Hematopoietic multipotent progenitor cell treated with erythropoietin and hydrocortisone succinate and interleukin-3 and kit ligand, for 4 days (in vitro differentiated cells): Measurements from ENCODE around the gene CSF1R.

Experiments
- DNase-seq: peaks from one replicate; pipeline ENCODE4 v3.0.0-alpha.2; 2015

CSF1R gene

DNA sequence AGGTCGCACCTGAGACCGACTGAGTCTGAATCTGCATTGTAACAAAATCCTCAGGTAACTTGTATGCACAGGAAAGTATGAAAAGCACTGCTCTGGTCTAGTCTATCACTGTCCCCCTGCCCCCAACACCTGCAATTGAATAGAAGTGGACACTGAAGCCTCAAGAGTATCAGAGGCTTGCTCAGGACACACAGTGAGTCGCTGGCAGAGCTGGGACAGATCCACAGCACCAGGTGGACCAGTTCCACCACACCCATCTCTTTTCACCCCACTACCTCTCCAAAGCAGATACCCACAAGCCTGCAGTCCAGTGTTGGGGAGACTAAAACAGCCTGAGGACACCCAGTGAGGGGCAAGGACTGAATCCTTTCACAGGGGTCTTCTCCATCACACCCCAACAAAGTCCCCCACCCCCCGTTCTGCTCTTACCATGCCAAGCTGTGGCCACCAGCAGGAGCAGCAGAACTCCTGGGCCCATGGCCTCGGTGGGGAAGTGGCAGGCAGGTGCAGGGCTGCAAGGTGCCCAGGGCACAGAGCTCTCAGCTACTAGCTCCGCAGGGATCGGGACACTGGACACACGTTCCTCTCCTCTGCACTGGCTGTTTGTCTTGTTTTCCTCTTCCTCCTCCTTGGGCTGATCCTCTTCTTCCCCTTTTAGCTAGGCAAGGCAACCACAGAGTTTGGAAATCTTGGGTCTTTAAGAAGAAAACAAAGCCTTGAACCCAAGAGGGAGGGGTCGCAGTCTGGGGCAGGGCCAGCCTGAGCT is at the start of gene CSF1R:
CSF1R (minus strand) TSS at position 605 of the 766 bp plus-strand sequence; CDS start at position 478, 127 bp downstream.
- peak; percentile 45 for DNase-seq

DNA sequence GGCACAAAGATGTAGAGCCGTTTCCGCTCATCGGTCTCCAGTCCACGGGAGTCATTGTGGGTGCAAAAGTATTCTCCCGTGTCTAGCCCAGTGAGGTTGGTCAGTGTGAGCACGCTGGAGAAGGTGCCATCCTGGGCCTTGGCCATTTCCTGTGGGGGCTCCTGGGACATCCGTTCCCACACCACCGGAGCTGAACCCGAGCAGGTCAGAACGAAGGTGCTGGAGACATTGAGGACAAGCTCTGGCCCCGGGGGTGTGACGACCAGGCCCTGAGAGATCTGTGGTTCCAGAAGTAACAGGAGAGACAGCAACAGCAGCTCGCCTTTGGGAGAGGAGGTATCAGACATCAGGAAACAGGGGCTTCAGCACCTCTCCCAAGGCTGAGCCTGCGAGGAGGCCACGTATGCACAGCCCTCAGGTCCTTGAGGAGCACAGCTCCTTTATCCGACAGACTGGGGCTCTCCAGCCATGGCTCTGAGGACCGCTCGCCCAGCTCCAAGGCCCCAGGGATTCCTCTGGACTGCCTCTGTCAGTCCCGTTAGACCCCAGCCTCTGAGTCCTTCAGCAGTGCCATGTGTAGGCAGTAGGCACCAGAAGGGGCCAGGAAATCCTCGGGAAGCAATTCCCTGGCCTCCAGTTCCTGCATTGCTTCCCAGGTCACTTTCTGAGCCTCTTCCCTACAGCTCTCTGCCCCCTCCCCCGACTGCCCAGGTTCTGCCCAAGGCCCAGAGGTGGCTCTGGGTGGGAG is 49.4 kb upstream of the CSF1R start:
- DNase-seq = no peak

DNA sequence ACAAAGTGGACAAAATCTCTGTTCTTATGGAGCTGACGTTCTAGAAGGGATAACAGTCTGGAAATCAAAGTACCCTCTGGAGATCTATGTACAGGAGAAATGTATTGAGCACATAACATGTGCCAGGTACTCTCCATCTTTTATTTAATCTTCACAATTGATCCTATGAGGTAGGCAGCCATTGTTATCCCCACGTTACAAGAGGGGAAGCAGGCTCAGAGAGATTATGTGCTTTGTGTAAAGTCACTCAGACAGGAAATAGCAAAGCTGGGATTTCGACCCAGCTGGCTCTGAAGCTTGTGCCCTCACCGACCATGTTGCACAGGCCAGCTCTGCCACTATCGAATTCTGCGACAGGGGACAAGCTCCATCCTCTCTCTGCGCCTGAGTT is 47.8 kb upstream of the CSF1R start:
- DNase-seq = no peak

DNA sequence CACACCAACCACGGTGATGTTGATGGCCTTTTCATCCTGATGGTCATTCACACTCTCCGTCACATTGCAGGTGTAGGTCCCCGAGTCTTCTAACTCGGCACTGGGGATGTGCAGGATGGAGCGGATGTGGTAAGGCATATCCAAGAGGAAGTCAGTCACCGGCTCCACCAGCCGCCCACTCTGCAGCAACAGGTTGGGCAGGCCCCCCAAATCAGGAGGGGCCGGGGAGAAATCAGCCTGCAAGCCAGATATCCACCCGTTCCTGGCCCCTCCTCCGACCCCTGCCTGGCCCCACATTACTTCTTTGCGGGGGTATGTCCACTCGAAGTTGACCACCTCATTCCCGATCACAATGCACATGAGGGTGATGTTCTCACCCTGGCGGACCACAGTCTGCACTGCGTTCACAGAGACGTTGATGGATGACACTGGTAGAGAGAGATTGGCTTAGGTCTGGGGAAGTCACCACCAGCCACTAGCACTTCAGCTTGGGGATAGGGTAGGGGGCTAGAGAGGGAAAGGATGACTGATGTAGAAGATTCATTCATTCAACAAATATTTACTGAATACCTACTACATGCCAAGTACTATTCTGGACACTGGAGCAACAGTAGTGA is 47.3 kb upstream of the CSF1R start:
- no peak for DNase-seq

DNA sequence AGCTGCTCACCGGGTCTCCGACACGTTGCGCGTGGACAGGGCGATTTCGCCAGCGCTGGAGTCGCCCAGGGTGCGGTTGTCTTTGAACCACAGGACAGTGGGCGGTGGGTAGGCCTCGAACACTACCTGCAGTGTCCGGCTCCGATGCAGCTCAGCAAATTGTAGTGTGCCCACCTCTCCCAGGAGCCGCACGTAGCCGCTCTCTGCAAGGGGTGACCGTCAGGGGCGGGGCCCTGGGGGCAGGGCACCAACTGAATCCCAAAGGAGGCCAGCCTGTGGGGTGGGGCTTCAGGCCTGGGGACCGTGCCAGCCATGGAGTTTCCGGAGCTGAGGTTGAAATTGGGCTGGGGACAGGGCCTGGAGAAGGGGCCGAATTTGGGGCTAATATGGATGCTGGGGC is 46.4 kb upstream of the CSF1R start:
- no peak for DNase-seq

DNA sequence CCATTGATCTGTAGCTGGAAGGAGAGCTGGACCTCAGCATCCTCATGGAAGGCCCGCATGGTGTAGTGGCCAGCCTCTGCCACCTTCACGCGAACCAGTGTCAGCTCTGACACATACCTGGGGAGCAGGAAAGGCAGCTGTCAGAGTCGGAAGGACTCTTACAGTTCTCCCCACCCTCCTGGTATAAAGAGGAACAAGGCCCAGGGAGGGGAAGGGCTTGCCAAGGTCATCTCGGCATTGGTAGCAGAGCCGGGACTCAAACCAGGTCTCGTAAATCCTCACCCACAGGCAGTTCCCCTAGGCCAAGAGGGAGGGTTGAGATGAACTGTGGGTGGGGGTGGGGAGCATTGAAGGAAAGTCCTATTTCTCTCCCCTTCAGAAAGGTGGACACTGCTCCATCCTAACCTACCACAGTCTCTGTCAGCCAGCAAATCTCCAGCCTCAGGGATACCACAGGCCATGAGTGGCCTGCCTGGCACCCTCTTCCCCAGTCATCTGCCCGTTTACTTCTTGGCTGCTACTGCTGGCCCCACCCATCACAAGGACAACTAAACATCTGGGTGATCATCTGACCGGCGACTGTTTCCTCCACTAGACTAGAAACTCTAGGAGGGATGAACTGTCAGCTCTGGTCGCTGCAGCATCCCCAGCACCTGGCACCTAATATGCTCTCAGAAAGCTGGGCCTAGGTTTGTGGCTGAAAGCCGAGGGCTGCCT is 45.8 kb upstream of the CSF1R start:
- DNase-seq = peak; percentile 42

DNA sequence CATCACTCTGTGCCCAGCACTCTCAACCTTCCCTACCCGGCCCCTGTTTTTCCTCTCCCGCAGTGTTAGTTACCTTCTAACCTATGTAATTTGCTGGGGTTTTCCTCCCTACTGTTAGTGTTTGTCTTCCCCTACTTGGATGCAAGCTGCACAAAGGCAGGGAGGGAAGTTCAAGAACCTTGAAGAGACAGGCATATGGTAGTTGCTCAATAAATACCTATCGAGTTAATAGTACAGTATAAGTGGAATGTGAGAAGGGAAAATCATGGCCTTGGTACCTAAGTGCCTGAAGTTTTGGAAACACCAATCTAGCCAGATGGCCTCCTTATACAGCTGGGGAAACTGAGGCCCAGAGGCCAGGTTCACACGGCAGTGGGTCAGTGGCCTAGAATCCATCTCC is 45.1 kb upstream of the CSF1R start:
- DNase-seq = no peak

DNA sequence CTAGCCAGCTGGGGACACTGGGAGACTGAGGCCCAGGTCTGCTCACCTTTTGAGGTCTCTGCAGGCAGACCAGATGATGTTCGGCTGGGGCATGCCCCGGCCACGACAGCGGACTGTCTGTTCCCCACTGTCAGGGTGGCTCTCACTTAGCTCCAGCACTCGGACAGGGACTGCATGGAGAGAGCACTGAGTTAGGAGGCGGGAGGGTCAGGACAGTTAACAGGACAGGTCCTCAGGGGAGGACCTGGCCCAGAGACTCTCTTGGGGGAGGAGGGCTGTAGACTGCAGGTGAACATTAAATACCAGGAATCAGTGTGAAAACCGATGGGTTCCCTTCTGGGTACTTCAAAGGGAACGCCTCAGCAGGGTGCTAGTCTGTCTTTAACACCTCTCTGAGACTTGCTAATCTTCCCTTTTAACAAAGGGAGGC is 44.2 kb upstream of the CSF1R start:
- DNase-seq = no peak

DNA sequence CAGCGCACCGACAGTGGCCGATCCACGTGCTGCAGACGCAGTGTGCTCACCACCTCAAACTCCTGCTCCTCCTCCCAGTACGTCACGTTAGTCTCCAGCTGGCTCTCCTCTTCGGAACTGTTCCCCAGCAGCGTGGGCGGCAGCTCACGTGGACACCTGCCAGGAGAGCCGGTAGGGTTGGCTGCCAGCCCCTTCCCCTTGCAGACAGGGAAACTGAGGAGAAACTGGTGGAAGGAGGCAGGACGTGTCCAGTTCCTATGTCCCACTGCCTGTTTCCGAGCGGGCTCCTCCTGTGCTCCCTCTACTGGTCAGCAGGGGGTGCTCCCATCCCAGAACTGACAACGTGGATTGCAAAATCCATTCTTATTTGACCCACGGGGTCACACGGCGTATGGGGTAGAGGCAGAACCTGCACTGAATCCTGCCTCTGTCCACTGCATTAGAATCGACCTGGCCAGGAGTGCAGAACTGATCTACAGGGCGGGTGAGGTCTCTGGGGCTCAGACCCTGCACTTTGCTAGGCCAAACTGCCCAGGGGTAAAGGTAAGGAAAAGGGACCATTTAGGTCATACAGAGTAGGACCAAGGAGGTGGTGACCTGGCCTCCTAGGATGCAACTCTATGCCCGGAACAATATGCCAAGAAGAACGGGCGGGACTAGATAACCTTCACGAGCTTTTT is 43.6 kb upstream of the CSF1R start:
- DNase-seq = peak; percentile 86

DNA sequence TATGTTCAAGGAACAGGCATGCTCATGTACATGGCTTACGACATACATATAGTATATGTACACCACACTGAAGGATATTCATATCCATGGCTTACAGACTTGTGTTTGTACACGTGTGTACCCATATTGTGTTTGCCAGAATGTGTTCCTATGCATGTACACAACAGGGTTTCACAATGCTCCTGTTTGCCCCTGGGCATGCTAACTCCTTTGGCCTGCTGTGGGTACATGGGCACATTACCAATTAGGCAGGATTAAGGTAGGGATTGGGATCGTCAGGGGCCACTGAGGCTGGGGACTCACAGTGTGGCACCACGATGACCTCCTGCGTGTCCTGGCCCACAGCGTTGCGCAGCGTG is 43.1 kb upstream of the CSF1R start:
- no peak for DNase-seq

DNA sequence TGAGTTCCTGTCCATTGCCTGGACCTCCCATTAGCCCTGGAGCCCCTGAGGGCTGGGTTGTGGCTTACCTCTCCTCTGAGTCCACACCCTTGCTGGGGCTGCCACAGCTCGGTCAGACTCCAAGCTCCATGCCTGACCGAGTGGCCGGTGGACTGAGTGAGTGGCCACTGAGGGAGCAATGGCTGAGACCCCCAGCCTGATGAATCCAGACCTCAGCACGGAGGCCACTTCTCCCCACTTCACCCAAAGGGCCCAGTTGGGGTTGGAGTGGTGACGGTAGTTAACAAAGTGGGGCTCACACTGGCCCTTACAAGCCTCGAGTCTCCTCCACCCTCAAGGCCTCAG is 40.5 kb upstream of the CSF1R start:
- no peak for DNase-seq

DNA sequence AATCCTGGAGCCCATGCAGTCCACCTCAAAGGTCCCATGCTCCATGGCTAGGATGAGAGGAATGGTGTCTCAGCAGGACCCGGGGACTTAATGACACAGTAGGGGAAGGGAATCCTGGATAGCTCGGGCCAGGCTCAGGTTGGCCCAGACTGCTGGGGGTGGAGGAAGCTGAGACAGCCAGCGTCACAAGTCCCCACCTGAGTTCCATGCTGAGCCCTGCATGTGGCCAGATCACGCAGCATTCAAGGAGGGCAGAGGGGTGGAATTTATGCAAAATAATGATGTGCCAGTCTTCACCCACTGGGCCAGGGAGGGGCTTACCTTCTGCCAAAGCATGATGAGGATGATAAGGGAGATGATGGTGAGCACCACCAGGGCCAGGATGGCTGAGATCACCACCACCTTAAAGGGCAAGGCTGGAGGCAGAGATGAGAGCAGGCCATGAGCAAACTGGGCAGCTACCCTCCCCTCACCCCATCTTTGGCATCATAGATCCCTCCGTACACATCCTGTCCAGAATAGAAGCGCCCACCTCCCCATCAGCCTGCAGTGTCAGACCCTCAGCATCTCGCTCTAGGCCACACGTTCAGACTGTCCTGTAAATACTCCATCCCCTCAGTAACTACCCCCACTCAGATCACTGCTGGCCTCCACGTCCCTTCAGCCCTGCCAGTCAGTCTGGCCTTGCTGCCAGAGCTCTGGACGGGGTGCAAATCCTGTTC is 40.0 kb upstream of the CSF1R start:
- no peak for DNase-seq

DNA sequence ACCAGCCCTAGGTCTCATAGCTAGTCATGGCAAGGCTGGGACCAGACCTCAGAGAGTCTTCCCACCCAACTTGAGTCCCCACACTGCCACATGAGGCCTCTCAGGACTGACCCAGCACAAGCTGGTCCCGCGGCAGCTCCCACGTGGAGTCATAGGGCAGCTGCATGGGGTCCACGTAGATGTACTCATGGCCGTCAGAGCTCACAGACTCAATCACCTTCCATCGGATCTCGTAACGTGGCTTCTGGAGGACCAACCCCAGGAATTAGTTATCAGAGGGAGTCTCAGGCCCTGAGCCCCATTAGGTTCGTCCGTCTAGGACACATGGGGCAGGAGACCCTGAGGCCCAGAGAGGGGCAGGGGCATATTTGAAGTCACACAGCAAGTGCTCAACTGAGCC is 39.0 kb upstream of the CSF1R start:
- no peak for DNase-seq

DNA sequence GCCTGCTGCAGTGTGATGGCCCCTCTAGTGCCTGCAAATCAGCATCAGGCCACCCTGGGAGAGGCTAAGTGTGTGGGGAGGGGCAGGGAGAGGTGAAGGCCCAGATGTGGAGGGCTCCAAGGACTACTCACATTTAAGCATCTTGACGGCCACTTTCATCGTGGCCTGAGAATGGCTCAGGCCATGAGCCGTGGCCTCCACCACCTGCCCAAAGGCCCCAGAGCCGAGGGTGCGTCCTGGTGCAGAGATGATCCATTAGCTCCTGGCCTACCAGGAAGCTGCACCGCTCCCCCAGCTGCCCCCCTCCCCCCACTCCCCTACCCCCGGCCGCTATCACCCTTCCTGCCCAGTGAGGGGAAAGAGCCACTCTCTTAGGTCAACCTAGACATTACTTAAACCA is 38.2 kb upstream of the CSF1R start:
- no peak for DNase-seq

DNA sequence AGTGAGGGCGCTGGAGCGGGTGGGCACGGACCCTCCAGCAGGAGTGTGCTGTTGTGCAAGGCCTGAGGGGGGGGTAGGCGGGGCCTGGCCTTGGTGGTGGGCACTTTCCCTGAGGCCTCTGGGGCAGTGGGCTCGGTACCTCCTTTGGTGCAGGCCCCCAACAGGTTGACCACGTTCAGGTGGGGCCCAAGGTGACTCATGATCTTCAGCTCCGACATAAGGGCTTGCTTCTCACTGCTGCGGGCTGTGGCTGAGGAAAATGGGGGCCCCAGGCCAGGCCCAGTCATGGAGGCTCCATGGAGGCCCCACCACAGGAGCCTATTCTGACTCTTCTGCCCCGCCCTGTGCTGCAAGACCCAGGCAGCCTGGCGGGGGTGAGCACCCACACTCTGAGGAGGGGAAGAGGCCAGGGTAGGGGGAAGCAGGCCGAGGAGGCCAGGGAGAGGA is 37.8 kb upstream of the CSF1R start:
- DNase-seq = no peak

DNA sequence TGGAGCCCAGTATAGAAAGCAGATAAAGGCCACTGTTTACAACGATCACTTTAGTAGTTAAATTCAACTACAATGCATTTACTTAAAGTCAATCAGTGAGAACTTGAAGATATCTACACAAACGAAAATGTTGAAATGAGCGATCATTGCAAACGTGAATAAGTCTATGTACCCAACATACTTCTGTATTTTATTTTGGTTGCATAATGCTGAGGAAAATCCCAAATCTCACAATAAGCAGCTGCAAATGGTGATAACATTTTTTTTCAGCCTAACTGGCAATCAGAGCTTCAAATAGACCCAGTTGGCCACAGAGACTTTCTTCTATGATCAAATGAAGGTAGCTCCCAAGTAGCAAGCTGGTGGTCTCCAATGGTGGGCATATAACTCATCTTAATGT is 37.2 kb upstream of the CSF1R start:
- peak; percentile 50 for DNase-seq

DNA sequence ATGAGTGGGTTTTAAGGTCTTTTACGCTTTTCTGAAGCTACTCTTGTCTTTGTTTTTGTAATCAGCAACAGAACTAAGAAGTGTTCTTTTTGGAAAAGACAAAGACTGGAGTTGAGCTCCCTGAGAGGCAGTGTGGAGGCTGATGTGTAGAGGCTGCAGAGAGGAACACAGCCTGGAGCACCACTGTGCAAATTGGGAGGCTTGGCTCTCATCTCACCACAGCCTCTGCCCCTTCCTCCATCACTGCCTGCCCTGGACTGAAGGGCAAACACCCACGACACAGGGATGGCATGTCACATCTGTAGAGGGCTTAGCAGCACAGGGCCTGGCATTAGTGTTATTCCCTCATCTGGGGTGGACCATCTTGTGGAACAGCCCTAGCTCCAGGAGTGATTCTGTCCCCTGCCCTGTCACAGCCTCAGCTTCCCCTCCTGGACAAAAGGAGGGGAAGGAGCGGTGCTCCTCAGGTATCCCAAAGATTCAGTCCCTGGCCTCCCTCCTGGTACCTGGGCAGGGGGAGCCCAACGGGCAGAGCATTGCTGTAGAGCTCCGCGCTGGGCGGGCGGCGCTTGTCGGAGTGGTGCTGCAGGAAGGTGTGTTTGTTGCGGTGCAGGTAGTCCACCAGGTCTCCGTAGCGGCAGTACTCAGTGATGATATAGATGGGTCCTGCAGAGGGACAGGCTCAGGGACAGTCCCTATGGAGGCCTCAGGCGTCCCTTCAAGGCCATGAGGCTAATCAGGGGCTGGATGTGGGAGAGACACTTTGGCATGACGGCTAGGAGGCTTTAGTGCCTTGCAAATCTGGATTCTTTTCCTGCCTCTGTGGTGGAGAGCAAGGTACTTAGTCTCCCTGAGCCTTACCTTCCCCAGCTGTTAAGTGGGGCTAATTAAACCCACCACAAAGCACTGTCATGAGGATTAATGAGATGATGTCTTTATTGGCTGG is 36.5 kb upstream of the CSF1R start:
- DNase-seq = no peak

DNA sequence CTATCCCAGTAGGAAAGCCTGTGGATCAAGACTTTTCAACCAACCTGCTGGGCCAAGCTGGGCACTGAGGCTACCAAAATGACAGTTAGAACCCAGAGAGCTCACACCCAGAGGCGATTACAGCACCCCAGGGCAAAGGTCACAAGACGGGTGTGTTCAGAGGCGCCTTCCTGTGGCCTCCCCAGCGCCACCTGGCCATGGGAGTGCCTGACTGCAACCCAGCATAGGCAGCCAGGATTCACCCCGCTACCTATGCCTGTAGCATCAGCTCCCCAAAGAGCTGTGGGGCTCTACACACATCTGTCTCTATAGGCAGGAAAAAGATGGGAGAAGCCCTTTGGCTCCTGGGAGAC is 35.8 kb upstream of the CSF1R start:
- peak; percentile 79 for DNase-seq

DNA sequence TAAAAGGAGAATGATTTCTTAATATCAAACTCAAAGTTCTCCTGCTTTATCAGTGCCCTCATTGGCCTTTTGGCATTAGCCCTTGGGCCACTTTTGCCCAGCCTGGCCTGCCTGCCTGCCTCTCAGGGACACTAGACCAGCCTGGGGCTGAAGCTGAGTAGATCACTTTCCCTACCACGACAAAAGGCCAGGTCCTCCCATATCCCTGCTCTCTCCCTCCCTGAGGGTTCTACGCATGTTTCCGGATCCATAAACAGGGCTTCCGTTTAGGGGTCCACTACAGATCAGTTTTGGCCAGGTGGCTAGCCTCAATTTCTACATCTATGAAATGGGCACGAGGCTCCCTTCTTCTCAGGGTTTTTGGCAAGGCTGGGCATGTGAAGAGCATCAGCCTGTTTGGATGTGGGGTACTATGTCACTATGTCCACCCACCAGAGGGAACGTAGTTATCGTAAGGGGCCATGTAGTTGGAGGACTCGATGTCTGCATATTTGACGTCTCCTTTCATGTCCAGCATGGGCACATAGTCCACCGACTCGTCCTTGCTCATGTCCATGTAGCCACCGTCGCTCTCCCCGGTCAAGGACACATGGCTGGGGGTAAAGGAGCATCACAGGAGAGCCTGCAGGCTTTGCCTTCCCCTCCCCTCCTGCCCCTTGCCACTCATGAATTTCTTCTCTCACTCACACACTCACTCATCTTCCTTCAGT is 35.2 kb upstream of the CSF1R start:
- DNase-seq = no peak
